Measurements from ENCODE around the gene ID4. TPM values are rescaled to one million over a fixed set of nuclear protein-coding genes. Genes with fewer than 3 reads are reported as not detected.
"Not testable (repeated sequence)": the region's sequence is repeated elsewhere in the genome, so short reads cannot be mapped to it uniquely, and the experiment has no call there.

Gene ID4
- total RNA-seq, 1 donor from 2014 or later = 1.6 TPM

GRCh38 chr6:19852927-19853326 is 15.8 kb downstream of the ID4 start:
- no peak for TF ChIP-seq CTCF (IDR thresholded peaks at IDR 0.05; ENCODE audit: insufficient read depth, low read length, severe bottlenecking)
- Histone ChIP-seq H3K36me3 (ENCODE audit: control insufficient read depth, insufficient read depth, low read length) (no peaks in the 10 kb centered on the region), H3K4me3 (ENCODE audit: low read depth, low read length) (no peak overlapping the region), H3K27me3 (ENCODE audit: control insufficient read depth, insufficient read depth, low read length) (no peaks in the 10 kb centered on the region)
- no peak for DNase-seq (ENCODE audit: low read depth)
- no peak for FAIRE-seq

DNA sequence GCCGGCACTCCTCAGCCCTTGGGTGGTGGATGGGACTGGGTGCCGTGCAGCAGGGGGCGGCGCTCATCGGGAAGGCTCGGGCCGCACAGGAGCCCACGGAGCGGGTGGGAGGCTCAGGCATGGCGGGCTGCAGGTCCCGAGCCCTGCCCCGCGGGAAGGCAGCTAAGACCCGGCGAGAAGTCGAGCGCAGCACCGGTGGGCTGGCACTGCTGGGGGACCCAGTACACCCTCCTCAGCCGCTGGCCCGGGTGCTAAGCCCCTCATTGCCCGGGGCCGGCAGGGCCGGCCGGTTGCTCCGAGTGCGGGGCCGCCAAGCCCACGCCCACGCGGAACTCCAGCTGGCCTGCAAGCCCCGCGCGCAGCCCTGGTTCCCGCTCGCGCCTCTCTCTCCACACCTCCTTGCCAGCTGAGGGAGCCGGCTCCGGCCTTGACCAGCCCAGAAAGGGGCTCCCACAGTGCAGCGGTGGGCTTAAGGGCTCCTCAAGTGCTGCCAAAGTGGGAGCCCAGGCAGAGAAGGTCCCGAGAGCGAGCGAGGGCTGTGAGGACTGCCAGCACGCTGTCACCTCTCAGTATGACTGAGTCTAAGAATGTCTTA is 17.3 kb downstream of the ID4 start:
- not testable (repeated sequence) for H3K36me3 ChIP-seq (ENCODE audit: control insufficient read depth, insufficient read depth, low read length); H3K27me3 ChIP-seq (ENCODE audit: control insufficient read depth, insufficient read depth, low read length); H3K4me3 ChIP-seq (ENCODE audit: low read depth, low read length); FAIRE-seq; DNase-seq (ENCODE audit: low read depth)

GRCh38 chr6:19855536-19855935 is 18.4 kb downstream of the ID4 start:
- FAIRE-seq (no peak), DNase-seq (ENCODE audit: low read depth) (no peak)
- Histone ChIP-seq H3K36me3 (ENCODE audit: control insufficient read depth, insufficient read depth, low read length) (no peaks in the 10 kb centered on the region), H3K27me3 (ENCODE audit: control insufficient read depth, insufficient read depth, low read length) (no peaks in the 10 kb centered on the region), H3K4me3 (ENCODE audit: low read depth, low read length) (no peak overlapping the region)
- TF ChIP-seq CTCF (IDR thresholded peaks at IDR 0.05; ENCODE audit: insufficient read depth, low read length, severe bottlenecking) = no peak

- no peak for TF ChIP-seq CTCF (IDR thresholded peaks at IDR 0.05; ENCODE audit: insufficient read depth, low read length, severe bottlenecking)
- peaks cover 1% of the 10 kb centered on the region for H3K27me3 ChIP-seq (ENCODE audit: control insufficient read depth, insufficient read depth, low read length)
- FAIRE-seq = no peak
- no peak for DNase-seq (ENCODE audit: low read depth)
- no peaks in the 10 kb centered on the region for H3K36me3 ChIP-seq (ENCODE audit: control insufficient read depth, insufficient read depth, low read length)
- no peak overlapping the region for H3K4me3 ChIP-seq (ENCODE audit: low read depth, low read length)
These were observed 20.0 kb downstream of the ID4 start for GRCh38 chr6:19857139-19857538.

- Histone ChIP-seq H3K4me3 (ENCODE audit: low read depth, low read length) (no peak overlapping the region), H3K36me3 (ENCODE audit: control insufficient read depth, insufficient read depth, low read length) (no peaks in the 10 kb centered on the region), H3K27me3 (ENCODE audit: control insufficient read depth, insufficient read depth, low read length) (peaks cover 1% of the 10 kb centered on the region)
- TF ChIP-seq CTCF (IDR thresholded peaks at IDR 0.05; ENCODE audit: insufficient read depth, low read length, severe bottlenecking) = no peak
- DNase-seq (ENCODE audit: low read depth) = no peak
- peak; percentile 7 for FAIRE-seq
These were observed 20.5 kb downstream of the ID4 start for GRCh38 chr6:19857703-19858102.

- peaks cover 1% of the 10 kb centered on the region for H3K27me3 ChIP-seq (ENCODE audit: control insufficient read depth, insufficient read depth, low read length)
- H3K4me3 ChIP-seq (ENCODE audit: low read depth, low read length) = no peak overlapping the region
- DNase-seq (ENCODE audit: low read depth) (peak; percentile 53), FAIRE-seq (no peak)
- TF ChIP-seq CTCF (IDR thresholded peaks at IDR 0.05; ENCODE audit: insufficient read depth, low read length, severe bottlenecking) = no peak
- H3K36me3 ChIP-seq (ENCODE audit: control insufficient read depth, insufficient read depth, low read length) = no peaks in the 10 kb centered on the region
These were observed 23.2 kb downstream of the ID4 start for GRCh38 chr6:19860235-19860877.
